HAP-1 (cell line): ENCODE results near the gene SPECC1.
"Not testable (repeated sequence)": the region's sequence is repeated elsewhere in the genome, so short reads cannot be mapped to it uniquely, and the experiment has no call there.

Source experiments
- DNase-seq, 2 experiments: peaks; one replicate each; pipeline ENCODE4 v3.0.0-alpha.2; 2016 to 2020; ENCODE audit warnings: low spot score in 2 of 2
- H3K27me3 ChIP-seq: fragments of 250-450 bp; sonication (Bioruptor Pico); 2 replicates; pipeline ENCODE4 v1.5.1; 2020; ENCODE audit warnings: low read depth, mild to moderate bottlenecking, moderate library complexity
- H3K36me3 ChIP-seq: fragments of 250-450 bp; sonication (Bioruptor Pico); replicated peaks from 2 replicates; pipeline ENCODE4 v1.5.1; 2020; ENCODE audit warnings: mild to moderate bottlenecking
- H3K4me1 ChIP-seq: fragments of 250-450 bp; sonication (Bioruptor Pico); 2 replicates; pipeline ENCODE4 v1.5.1; 2020; ENCODE audit warnings: mild to moderate bottlenecking
- H3K4me3 ChIP-seq: fragments of 250-450 bp; sonication (Bioruptor Pico); 2 replicates; pipeline ENCODE4 v1.5.1; 2020; ENCODE audit warnings: mild to moderate bottlenecking, moderate library complexity
- H3K9me3 ChIP-seq: fragments of 250-450 bp; sonication (Bioruptor Pico); 2 replicates; pipeline ENCODE4 v1.5.1; 2020; ENCODE audit warnings: mild to moderate bottlenecking, moderate library complexity
- in situ Hi-C: fragments of 300-500 bp; cut with MboI; formaldehyde crosslinking; loops from 3 replicates; pipeline ENCODE4 v1.14.3; 2020; ENCODE audit warnings: low sequenced_read_pairs, inconsistent platforms, mixed read lengths

SPECC1 gene, protein sequence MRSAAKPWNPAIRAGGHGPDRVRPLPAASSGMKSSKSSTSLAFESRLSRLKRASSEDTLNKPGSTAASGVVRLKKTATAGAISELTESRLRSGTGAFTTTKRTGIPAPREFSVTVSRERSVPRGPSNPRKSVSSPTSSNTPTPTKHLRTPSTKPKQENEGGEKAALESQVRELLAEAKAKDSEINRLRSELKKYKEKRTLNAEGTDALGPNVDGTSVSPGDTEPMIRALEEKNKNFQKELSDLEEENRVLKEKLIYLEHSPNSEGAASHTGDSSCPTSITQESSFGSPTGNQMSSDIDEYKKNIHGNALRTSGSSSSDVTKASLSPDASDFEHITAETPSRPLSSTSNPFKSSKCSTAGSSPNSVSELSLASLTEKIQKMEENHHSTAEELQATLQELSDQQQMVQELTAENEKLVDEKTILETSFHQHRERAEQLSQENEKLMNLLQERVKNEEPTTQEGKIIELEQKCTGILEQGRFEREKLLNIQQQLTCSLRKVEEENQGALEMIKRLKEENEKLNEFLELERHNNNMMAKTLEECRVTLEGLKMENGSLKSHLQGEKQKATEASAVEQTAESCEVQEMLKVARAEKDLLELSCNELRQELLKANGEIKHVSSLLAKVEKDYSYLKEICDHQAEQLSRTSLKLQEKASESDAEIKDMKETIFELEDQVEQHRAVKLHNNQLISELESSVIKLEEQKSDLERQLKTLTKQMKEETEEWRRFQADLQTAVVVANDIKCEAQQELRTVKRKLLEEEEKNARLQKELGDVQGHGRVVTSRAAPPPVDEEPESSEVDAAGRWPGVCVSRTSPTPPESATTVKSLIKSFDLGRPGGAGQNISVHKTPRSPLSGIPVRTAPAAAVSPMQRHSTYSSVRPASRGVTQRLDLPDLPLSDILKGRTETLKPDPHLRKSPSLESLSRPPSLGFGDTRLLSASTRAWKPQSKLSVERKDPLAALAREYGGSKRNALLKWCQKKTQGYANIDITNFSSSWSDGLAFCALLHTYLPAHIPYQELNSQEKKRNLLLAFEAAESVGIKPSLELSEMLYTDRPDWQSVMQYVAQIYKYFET

DNA sequence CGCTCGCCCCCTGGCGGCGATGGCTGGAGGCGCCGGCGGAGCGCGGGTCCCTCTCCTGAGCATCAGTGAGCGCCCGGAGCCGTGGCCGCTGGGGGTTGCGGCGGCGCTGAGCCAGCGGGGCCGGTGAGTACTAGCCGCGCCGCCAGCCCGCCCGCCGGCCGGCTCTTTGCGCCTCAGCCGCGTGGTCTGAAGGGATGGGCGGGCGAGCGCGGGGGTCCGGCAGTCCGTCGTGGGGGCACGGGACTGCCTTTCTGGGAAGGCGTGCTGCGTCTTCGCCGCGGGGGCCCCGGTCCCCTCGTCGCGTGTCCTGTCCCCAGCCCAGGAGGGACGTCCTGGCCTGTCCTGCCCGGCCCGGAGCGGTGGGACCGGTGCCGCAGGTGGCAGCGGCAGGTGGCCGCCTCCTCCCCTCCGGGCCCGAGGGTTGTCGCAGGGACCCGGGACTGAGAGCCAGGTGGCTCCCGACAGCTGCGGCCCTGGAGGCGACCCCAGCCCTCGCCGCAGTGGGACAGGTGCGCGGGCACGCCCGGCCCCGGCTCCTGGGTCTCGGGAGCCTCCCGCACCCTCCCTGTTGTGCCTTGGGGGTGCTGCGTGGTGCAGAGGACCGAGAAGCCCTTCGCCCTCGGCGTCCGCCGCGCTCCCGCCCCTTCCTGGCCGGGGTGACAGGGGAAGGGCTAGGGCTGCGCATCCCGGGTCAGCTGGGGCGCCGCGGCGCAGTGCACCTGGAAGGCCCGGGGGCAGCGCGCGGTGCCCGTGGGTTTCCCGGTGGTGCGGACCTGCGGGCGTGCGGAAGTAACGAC is at the start of gene SPECC1:
TSS of gene SPECC1 (plus strand) at position 58 of the 797 bp plus-strand sequence. CDS start 87,293 bp downstream, outside the sequence.
- H3K4me1 ChIP-seq, result peaks cover 12% of the 10 kb centered on the region
- no peaks in the 10 kb centered on the region for H3K9me3 ChIP-seq
- no peaks in the 10 kb centered on the region for H3K36me3 ChIP-seq
- in situ Hi-C loops, result no loop called here
- H3K27me3 ChIP-seq, result no peaks in the 10 kb centered on the region
- DNase-seq, result peak; percentile 72 to 88
- H3K4me3 ChIP-seq, result peak within 1 kb of the TSS; percentile 51

DNA sequence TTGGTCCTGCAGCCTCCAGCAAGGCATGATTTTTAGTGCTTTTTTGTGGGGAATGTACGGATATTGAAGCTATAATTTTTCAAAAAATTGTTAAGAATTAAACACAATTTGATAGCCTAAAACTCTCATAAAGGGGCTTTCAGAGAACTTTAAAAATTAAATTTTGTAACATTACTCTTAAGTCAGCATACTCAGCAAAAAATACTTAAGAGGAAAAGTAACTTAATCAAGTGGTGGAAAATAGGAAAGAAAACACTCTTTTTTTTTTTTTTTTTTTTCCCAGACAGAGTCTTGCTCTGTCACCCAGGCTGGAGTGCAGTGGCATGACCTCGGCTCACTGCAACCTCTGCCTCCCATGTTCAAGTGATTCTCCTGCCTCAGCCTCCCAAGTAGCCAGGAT is 46.2 kb upstream of the SPECC1 start:
- H3K9me3 ChIP-seq, DNase-seq, H3K4me3 ChIP-seq, in situ Hi-C loops, H3K4me1 ChIP-seq, H3K27me3 ChIP-seq: not testable (repeated sequence)
- H3K36me3 ChIP-seq, result peaks cover 60% of the 10 kb centered on the region

DNA sequence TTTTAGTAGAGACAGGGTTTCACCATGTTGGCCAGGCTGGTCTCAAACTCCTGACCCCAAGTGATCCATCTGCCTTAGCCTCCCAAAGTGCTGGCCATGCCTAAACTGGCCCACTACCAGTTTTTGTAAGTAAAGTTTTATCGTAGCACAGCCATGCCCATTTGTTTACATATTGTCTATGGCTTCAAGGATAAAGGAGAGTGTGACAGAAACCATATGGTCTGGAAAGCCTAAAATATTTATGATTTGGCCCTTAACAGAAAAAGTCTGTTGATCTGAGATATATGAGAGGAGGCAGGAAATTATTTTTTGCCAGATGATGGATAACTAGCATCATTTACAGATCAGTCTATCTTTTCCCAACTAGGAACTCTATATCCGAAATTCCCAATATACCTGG is 36.0 kb upstream of the SPECC1 start:
- H3K36me3 ChIP-seq, result peaks cover 16% of the 10 kb centered on the region
- no peaks in the 10 kb centered on the region for H3K27me3 ChIP-seq
- no peaks in the 10 kb centered on the region; the same call in 1 of the 2 replicates for H3K9me3 ChIP-seq
- H3K4me3 ChIP-seq, result no peak overlapping the region
- DNase-seq, result no peak
- peaks cover 6% of the 10 kb centered on the region for H3K4me1 ChIP-seq
- in situ Hi-C loops, result no loop called here

DNA sequence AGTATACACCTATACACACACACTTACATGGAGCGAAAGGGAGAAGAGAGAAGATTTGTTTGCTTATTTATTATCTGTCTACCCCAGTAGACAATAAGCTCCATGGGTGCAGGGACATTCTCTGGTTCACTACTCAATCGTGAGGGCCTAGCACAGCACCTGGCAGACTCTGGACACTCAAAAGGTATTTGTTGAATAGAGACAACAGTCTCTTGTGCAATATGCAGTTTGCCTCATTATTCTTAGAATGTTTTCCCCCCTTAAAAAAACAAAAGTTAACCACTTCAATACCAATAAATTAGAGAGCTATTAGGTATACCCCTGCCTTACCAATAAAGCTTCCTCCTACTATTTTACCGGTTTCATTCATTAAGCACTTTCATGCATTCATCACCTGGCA is 33.6 kb upstream of the SPECC1 start:
- Histone ChIP-seq H3K36me3 (peaks cover 4% of the 10 kb centered on the region), H3K4me3 (no peak overlapping the region), H3K9me3 (peaks cover 5% of the 10 kb centered on the region), H3K27me3 (no peaks in the 10 kb centered on the region), H3K4me1 (peaks cover 9% of the 10 kb centered on the region)
- DNase-seq, result no peak
- in situ Hi-C loops, result loop anchor here (25.0 kb wide), 1 partner anchor 337 kb away; no protein-coding TSS in a partner anchor

DNA sequence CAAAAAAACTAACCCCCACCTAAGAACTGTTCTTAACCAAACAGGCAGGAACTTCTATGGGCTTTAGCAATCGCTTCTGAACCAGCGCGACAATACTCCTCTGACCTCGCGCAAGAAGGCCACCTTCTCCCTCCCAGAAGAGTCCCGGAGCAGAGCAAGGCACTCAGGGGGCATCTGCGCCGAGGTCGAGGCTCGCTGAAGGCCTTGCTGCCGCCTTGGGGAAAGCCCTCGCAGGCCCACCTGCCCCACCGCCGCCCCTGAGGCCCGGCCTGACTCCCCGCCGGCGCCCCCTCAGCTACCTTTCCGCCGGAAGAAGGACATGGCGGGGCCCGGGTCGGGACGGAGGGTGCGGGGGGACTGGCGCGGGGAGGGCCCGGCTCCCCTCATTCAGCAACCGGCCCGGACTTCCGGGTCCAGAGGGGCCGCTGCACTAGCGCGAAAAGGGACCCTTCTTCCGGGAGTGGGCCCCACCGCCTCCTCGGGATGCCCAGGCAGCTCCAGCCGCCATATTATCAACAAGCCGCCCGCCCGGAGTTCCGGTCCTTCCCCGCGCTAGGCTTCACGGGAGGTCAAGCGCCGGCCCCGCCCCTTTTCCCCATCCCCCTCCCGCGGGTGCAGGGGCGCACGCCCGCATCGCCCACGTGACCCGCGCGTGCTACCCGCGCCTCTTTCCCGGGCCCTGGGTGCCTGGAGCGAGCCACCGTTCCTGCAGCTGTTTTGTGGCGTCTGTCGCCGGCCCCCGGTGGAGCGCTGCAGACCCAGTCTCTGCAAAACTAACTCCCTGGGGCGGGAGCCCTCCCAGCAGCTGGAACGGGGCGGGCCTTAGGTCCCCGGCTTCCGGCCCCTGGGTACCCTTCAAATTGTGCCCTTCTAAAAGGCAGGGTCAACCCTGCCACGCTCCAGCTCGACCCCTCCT is 31.6 kb upstream of the SPECC1 start, which contains the start of gene AKAP10:
TSS of gene AKAP10 (minus strand) at position 536 of the 916 bp plus-strand sequence. CDS start at position 387, 149 bp downstream.
- Histone ChIP-seq H3K9me3 (peaks cover 5% of the 10 kb centered on the region), H3K27me3 (no peaks in the 10 kb centered on the region), H3K4me3 (peak within 1 kb of the TSS; percentile 92), H3K36me3 (peaks cover 4% of the 10 kb centered on the region), H3K4me1 (peaks cover 9% of the 10 kb centered on the region)
- in situ Hi-C loops, result loop anchor here (25.0 kb wide), 1 partner anchor 335 kb away; no protein-coding TSS in a partner anchor
- peak; percentile 76 to 97 for DNase-seq

DNA sequence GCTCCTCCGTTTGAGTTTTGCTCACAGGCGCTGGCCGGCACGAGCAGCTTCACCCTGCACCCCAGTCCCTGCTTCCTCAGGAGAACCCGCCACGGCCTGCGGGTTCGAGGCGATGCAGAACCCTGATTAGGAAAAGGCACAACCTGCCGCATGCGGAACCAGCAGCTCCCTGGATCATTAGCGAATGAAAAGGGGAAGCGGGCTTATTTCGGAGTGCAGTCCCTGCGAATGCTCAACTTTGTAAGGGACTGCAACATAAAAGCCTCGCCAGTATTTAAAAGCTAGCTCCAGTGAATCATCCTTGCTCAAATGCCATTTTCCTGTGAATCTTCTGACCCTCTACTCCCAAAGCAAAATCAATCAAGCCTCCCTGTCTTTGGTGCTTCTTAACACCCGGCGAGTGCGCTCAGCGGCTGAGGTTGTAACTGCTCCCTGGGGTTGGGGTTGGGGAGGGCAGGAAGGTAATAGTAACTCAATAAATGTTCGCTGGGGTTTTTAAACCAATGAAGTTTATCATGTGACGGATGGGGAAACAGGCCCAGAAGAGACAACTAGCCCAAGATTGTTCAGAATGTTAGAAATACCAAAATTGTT is 30.9 kb upstream of the SPECC1 start:
- Histone ChIP-seq H3K4me3 (peak overlapping the region; percentile 92), H3K36me3 (peaks cover 4% of the 10 kb centered on the region), H3K4me1 (peaks cover 9% of the 10 kb centered on the region), H3K9me3 (peaks cover 5% of the 10 kb centered on the region), H3K27me3 (no peaks in the 10 kb centered on the region)
- DNase-seq, result no peak
- in situ Hi-C loops, result loop anchor here (25.0 kb wide), 1 partner anchor 334 kb away; no protein-coding TSS in a partner anchor

DNA sequence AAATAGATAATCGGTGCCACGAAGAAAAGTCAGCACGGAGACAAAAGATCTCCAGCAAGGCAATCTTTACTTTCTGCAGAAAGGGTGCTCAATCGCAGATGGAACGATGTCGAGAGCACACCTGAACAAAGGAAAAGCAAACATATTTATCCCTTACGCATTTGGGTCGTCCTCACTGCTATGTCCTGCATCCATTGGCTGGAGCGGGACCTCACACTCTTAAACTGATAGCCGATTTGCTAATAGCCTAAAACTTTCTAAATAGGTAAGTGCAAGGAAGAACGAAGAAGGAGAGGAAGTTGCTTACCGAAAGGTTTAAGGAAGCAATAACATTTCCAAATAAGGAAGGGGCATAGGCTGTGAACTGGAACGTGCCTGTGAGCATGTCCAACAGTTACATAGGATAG is 30.4 kb upstream of the SPECC1 start:
- H3K9me3 ChIP-seq, result peaks cover 5% of the 10 kb centered on the region
- H3K36me3 ChIP-seq, result peaks cover 4% of the 10 kb centered on the region
- peaks cover 9% of the 10 kb centered on the region for H3K4me1 ChIP-seq
- H3K27me3 ChIP-seq, result no peaks in the 10 kb centered on the region
- in situ Hi-C loops, result loop anchor here (25.0 kb wide), 1 partner anchor 333 kb away; no protein-coding TSS in a partner anchor
- no peak for DNase-seq
- H3K4me3 ChIP-seq, result no peak overlapping the region

DNA sequence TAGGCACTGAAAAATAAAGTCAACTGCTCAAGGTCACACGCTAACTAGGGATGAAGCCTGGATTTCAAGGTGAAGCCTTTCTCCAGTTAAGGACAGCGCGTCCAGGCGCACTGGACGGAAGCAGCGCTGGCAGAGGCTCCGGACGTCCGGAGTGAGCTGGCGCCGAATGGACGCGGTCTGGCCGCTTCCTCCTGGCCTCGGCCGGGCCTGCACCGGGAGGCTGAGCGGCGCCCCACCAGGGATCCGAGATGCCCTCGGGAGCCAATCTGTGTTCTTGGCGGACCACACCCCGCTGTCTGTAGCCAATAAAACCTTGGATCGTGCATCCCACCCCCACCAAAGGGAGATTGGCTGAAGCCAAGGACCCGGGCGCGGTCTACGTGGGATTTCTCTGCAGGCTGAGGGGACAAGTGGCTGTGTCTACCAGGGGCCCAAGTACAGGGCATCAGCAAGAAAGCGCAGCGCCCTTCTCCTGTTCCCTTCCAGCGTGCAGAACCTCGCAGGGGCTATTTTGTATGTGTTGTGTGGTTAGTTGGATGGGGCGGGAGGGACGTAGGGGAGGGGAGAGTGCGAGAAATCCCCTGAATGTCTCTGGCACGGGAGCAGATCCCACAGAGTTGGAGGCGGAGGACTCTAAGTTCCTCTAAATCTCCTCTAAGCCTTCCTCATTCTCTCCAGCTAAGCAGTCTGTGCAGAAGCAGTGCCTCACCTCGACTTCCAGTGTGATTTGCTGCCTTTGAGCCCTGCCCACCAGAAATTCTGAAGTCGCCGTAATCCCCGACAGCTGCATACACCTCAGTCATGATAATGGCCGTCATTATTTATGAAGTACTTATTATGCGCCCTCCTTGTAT is 29.0 kb upstream of the SPECC1 start:
- no peak overlapping the region for H3K4me3 ChIP-seq
- in situ Hi-C loops, result loop anchor here (25.0 kb wide), 1 partner anchor 332 kb away; no protein-coding TSS in a partner anchor
- H3K4me1 ChIP-seq, result peaks cover 9% of the 10 kb centered on the region
- H3K36me3 ChIP-seq, result peaks cover 4% of the 10 kb centered on the region
- DNase-seq, result peak in 1 of 2 experiments; percentile 35
- no peaks in the 10 kb centered on the region for H3K27me3 ChIP-seq
- peaks cover 5% of the 10 kb centered on the region for H3K9me3 ChIP-seq

DNA sequence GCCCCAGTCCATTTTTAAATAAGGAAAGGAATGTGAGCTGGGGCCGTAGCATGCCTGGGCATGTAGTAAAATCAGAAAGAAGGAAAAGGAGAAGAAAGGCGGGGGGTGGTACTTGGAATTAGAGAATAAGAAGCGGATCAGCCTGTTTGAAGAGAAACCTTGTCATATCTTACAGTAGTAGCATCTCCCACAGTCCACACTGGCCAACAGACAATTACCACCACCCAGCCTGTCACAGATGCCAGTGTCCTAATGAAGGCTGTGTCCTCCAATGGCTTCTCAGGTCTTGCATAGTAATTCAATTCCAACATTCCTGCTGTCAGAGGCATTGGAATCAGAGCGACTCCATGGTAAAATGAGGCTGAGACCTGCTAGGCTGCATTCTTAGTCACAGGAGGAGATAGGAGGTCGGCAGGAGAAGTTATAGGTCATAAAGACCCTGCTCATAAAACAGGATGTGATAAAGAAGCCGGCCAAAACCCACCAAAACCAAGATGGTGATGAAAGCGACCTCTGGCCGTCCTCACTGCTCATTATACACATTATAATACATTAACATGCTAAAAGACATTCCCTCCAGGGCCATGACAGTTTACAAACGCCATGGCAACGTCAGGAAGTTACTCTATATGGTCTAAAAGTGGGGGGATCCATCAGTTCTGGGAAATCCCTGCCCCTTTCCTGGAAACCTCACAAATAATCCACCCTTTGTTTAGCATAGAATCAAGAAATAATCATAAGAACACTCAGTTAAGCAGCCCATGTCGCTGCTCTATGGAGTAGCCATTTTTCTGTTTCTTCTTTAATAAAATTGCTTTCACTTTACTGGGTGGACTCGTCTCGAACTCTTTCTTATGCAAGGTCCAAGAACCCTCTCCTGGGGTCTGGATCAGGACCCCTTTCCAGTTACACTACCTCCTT is 22.0 kb upstream of the SPECC1 start:
- H3K27me3 ChIP-seq, result no peaks in the 10 kb centered on the region
- H3K9me3 ChIP-seq, result no peaks in the 10 kb centered on the region
- peaks cover 14% of the 10 kb centered on the region for H3K4me1 ChIP-seq
- in situ Hi-C loops, result loop anchor here (25.0 kb wide), 1 partner anchor 325 kb away; no protein-coding TSS in a partner anchor
- DNase-seq, result peak in 1 of 2 experiments; percentile 58
- no peak overlapping the region for H3K4me3 ChIP-seq
- H3K36me3 ChIP-seq, result no peaks in the 10 kb centered on the region

DNA sequence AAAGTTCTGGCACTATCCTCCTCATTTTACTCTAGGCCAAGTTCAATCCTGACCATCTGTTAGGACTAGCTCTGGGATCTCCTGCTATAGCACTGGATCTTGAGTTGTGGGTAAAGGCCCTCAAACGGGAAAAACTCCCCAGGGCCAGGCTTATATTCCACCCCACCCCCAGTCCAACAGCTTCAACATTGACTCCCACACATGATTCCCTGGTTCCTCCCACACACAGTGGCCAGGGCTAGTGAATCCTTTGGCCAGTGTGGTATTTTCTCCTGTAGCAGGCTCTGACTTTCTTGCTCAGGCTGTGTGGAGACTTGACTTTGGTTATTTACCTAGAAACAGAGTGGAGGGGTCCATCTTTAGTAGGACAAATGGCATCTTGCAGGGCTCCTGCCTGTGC is 21.3 kb upstream of the SPECC1 start:
- in situ Hi-C loops, result loop anchor here (25.0 kb wide), 1 partner anchor 324 kb away; no protein-coding TSS in a partner anchor
- Histone ChIP-seq H3K4me1 (peaks cover 14% of the 10 kb centered on the region), H3K4me3 (no peak overlapping the region), H3K27me3 (no peaks in the 10 kb centered on the region), H3K36me3 (no peaks in the 10 kb centered on the region), H3K9me3 (no peaks in the 10 kb centered on the region)
- DNase-seq, result no peak
